ENCODE measurements around the gene ITIH5.
"Not testable (repeated sequence)": the region's sequence is repeated elsewhere in the genome, so short reads cannot be mapped to it uniquely, and the experiment has no call there.

The ITIH5 gene

GRCh38 chr10:7666253-7667023 is at the start of gene ITIH5:
ITIH5 (minus strand) TSS chr10:7666966; CDS start chr10:7666892, 74 bp downstream.
- DNase-seq (ENCODE audit: low read depth in 2 of 2, low spot score in 1 of 2), result no peak

- DNase-seq (ENCODE audit: low read depth in 2 of 2, low spot score in 1 of 2), result no peak
Measured at GRCh38 chr10:7715515-7715914, 48.7 kb upstream of the ITIH5 start.

GRCh38 chr10:7711075-7711474 is 44.3 kb upstream of the ITIH5 start:
- not testable (repeated sequence) for DNase-seq (ENCODE audit: low read depth in 2 of 2, low spot score in 1 of 2)

GRCh38 chr10:7710446-7710845 is 43.7 kb upstream of the ITIH5 start:
- no peak for DNase-seq (ENCODE audit: low read depth in 2 of 2, low spot score in 1 of 2)

- DNase-seq (ENCODE audit: low read depth in 2 of 2, low spot score in 1 of 2), result no peak
Measured at GRCh38 chr10:7708832-7709231, 42.1 kb upstream of the ITIH5 start.

- DNase-seq (ENCODE audit: low read depth in 2 of 2, low spot score in 1 of 2), result no peak
Measured at GRCh38 chr10:7707858-7708622, 41.3 kb upstream of the ITIH5 start.

- no peak for DNase-seq (ENCODE audit: low read depth in 2 of 2, low spot score in 1 of 2)
Measured at GRCh38 chr10:7707102-7707501, 40.3 kb upstream of the ITIH5 start.

GRCh38 chr10:7706534-7707073 is 39.8 kb upstream of the ITIH5 start:
- no peak for DNase-seq (ENCODE audit: low read depth in 2 of 2, low spot score in 1 of 2)

GRCh38 chr10:7705341-7705740 is 38.6 kb upstream of the ITIH5 start:
- no peak for DNase-seq (ENCODE audit: low read depth in 2 of 2, low spot score in 1 of 2)

GRCh38 chr10:7704071-7705016 is 37.6 kb upstream of the ITIH5 start:
- no peak for DNase-seq (ENCODE audit: low read depth in 2 of 2, low spot score in 1 of 2)

- DNase-seq (ENCODE audit: low read depth in 2 of 2, low spot score in 1 of 2), result no peak
Measured at GRCh38 chr10:7703140-7703539, 36.4 kb upstream of the ITIH5 start, which contains the start of gene ITIH2. ITIH2 (plus strand) TSS chr10:7703316; CDS start chr10:7703435, 119 bp downstream.

GRCh38 chr10:7702288-7702812 is 35.6 kb upstream of the ITIH5 start:
- no peak for DNase-seq (ENCODE audit: low read depth in 2 of 2, low spot score in 1 of 2)

- no peak for DNase-seq (ENCODE audit: low read depth in 2 of 2, low spot score in 1 of 2)
Measured at GRCh38 chr10:7701158-7701742, 34.5 kb upstream of the ITIH5 start.

GRCh38 chr10:7700577-7701125 is 33.9 kb upstream of the ITIH5 start:
- no peak for DNase-seq (ENCODE audit: low read depth in 2 of 2, low spot score in 1 of 2)

- no peak for DNase-seq (ENCODE audit: low read depth in 2 of 2, low spot score in 1 of 2)
Measured at GRCh38 chr10:7697426-7697825, 30.7 kb upstream of the ITIH5 start.

- DNase-seq (ENCODE audit: low read depth in 2 of 2, low spot score in 1 of 2), result no peak
Measured at GRCh38 chr10:7696545-7696944, 29.8 kb upstream of the ITIH5 start.

- DNase-seq (ENCODE audit: low read depth in 2 of 2, low spot score in 1 of 2), result not testable (repeated sequence)
Measured at GRCh38 chr10:7693194-7693593, 26.4 kb upstream of the ITIH5 start.

- DNase-seq (ENCODE audit: low read depth in 2 of 2, low spot score in 1 of 2), result not testable (repeated sequence)
Measured at GRCh38 chr10:7692368-7692767, 25.6 kb upstream of the ITIH5 start.

- DNase-seq (ENCODE audit: low read depth in 2 of 2, low spot score in 1 of 2), result not testable (repeated sequence)
Measured at GRCh38 chr10:7690885-7691597, 24.3 kb upstream of the ITIH5 start.
